Islet precursor cell (in vitro differentiated cells): ENCODE data around the gene ALDH9A1.
"Not testable (repeated sequence)": the region's sequence is repeated elsewhere in the genome, so short reads cannot be mapped to it uniquely, and the experiment has no call there.

Experiments
- DNase-seq: peaks from one replicate; pipeline ENCODE4 v3.0.0-alpha.2; 2018

Gene ALDH9A1

GRCh38 chr1:165686121-165686970 is 12.0 kb downstream of the ALDH9A1 start:
- DNase-seq, result no peak

GRCh38 chr1:165683848-165684485 is 14.4 kb downstream of the ALDH9A1 start:
- no peak for DNase-seq

- DNase-seq, result not testable (repeated sequence)
These were observed 17.6 kb downstream of the ALDH9A1 start for GRCh38 chr1:165680773-165681172.

DNA sequence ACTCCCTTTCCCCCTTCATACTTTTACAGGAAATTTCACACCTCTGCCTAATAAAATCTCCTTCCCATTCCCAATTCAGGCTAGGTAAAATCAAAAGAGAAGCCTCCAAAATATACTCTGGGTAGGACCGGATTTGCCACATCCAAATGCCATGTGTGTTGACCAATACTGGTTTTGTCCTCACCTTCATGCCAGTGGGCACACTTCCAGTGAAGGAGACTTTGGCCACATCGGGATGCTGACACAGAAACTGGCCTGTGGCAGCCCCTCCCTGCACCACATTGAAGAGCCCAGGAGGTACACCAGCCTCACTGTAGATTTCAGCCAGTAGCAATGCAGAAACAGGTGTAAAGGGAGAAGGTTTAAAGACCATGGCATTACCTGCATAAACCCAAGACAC is 18.1 kb downstream of the ALDH9A1 start:
- DNase-seq, result no peak

- no peak for DNase-seq
These were observed 18.9 kb downstream of the ALDH9A1 start for GRCh38 chr1:165679282-165680036.

DNA sequence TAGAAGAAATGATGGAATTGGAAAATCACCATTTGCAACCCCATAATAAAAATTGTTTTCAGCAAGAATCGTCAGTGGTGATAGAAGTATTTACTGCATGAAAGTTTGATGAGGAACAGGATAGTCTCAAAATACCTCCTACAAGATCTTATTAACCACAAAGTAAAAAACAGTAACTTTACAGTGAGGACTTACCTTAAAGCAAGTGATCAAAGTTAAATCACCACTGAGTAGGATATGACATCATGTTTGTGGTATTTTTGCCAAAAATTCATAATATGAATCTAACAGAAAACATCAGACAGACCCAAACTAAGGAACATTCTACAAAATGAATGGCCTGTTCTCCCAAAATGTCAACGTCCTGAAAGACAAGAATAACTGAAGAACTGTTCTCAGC is 19.9 kb downstream of the ALDH9A1 start:
- DNase-seq, result no peak

- no peak for DNase-seq
These were observed 22.6 kb downstream of the ALDH9A1 start for GRCh38 chr1:165675794-165676193.

- no peak for DNase-seq
These were observed 23.8 kb downstream of the ALDH9A1 start for GRCh38 chr1:165674599-165674998.

DNA sequence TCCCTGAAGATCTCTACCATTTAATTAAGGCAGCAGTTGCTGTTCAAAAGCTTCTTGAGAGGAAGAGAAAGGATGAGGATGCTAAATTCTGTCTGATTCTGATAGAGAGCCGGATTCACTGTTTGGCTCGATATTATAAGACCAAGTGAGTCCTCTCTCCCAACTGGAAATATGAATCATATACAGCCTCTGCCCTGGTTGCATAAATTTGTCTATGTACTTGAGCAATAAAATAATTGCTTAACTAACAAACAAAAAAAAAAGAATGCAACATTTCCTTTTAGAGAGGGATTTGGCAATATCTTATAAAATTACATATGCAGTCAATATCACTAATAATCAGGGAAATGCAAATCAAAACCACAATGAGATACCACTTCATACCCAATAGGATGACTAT is 26.8 kb downstream of the ALDH9A1 start:
- no peak for DNase-seq

GRCh38 chr1:165668184-165668583 is 30.2 kb downstream of the ALDH9A1 start:
- no peak for DNase-seq

- DNase-seq, result no peak
These were observed 32.1 kb downstream of the ALDH9A1 start for GRCh38 chr1:165666152-165666825.

DNA sequence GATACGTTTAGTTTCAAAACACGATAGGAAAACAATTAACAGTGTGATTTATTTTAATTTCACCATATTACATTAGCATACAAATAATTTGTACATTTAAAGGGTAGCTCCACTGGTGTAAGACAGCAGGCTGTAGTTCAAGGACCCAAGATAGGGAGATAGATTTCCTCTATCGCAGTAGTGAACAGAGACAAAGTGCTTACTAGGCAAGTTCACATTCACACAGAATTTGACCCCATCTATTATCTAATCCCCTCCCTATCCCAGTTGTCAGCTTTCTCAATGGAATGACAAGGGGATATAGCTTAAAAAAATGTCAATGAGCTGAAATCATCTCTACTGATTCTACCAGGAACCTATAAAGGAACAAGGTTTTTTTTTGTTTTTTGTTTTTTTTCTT is 36.2 kb downstream of the ALDH9A1 start:
- DNase-seq, result no peak

- no peak for DNase-seq
These were observed 36.7 kb downstream of the ALDH9A1 start for GRCh38 chr1:165661703-165662102.

- DNase-seq, result peak; percentile 72
These were observed 38.8 kb downstream of the ALDH9A1 start for GRCh38 chr1:165659581-165659895.

GRCh38 chr1:165658766-165659580 is 39.4 kb downstream of the ALDH9A1 start:
- not testable (repeated sequence) for DNase-seq

DNA sequence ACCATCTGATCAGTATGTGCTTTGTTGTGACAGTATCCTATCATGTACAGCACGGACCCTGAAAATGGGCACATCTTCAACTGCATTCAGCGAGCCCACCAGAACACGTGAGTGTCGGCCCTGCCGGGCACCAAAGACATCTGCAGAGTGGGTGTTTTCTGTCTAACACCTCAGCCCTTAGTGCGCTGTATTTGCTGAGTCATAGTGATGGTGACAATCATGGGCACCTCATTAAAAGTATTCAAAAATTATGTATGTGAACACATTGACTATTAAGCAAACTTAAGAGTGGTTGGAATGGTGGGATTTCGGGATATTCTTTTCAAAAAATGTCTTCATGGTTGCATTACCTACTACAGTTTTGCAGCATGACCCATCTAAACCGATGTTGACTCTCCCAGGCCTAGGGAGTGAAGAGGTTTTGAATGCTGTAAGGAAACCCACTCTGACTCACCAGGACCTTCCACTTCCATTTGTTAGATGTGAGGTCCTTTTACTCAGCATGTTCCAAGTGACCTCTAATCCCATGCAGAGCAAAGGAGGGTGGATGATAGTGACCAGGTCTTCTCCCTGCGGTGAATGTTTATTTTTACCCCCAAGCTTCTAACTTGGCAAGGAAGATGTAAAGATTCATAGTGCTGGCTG is 47.3 kb downstream of the ALDH9A1 start:
- DNase-seq, result no peak

DNA sequence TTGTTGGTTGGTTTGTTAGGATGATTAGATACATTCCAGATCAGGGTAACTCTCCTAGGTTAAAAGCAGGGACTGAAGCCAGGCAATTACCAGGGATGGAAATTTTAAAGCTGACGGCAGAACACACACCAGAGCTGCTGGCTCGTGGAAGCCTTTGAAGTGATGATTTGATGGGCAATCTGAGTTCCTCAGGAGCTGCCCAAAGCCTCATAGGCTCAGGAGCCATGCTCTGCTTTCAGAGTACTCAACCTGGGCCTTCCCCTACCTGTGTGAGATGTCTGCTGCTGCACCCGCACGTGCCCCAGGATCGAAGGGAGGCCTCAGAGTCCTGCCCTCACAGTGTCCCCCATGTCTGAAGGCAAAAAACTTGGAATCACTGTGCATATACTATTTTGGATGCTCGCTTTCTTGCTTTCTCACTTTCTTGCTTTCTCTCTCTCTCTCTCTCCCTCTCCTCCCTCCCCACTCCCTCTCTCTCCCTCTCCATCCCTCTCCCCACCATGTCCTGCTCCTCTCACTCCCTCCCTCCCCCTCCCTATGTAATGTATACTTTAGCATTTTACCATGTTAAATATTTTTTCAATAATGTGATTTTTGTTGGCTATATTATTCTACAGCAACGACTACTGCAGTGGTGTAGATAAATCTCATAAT is 49.3 kb downstream of the ALDH9A1 start:
- DNase-seq, result no peak

DNA sequence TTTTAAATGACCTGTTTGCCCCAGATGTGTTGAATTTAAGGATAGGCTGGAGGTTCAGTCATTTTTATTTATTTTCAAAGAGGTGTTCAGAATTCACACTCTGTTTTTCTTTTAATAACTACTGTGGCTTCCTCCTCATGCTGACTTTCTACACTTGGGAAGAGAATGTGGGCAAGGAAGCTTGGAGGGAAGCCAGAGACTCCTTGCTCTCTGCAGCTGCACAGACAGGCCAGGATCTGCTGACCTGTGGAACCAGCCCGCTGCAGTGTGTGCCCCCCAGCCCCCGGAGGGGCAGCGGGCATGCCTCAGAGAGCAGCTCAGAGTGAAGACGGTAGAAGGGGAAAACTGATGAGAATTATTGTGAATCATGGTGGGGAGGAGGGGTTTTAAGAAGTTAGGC is 50.4 kb downstream of the ALDH9A1 start:
- no peak for DNase-seq

DNA sequence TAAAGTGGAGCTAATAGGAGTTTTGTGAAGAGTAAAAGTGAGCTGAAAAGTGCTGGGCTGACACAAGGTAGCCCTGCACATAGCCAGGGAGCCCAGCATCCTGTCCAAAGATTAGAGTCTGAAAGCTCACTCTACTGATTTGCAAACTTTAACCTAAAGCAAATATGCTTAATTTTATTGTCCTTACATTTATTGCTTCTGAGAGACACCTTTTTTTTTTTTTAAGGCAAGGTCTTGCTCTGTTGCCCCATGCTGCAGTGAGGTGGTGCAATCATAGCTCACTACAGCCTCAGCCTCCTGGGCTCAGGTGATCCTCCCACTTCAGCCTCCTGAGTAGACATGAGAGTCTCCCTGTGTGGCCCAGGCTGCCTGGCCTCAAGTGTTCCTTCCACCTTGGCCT is 50.8 kb downstream of the ALDH9A1 start:
- no peak for DNase-seq

DNA sequence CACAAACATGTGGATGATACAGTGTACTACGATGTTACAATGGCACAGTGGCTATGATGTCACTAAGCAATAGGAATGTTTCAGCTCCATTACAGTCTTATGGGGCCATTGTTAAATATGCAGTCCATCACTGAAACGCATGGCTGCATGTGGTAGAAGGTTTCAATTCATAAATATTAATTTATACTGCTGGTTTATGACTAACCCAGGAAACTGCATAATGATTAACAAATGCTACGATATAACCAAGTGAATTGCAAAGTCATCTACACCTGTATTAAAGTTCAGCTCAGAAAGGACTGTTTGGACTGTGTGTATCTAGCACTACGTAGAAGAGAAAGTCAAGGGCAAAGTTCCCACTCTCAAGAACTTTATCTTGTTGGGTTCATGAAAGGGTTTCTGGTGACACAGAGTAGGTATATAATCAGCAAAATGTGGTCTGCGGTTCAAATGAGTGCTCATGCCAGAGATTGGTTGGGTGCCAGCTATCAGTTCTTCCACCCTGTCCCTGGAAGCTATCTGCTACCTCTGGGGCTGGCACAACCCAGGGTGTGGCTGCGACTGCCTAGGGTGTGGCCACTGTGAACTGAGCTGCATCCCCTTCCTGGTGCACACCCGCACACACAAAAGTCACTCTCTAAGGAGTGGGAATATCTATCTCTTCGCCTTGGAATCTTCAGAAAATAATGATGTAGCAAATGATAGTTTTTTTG is 52.6 kb downstream of the ALDH9A1 start:
- DNase-seq, result no peak
